ENCODE data around the gene LOC128125822.
A peak's percentile ranks its signal among the peaks of the same experiment; 100 is the strongest.

LOC128125822 gene

GRCh38 chr6:63589952-63590411, 17.7 kb downstream of the LOC128125822 start:
- Histone ChIP-seq H3K9me3 (no peaks in the 10 kb centered on the region), H3K36me3 (no peaks in the 10 kb centered on the region), H3K4me3 (no peak overlapping the region), H3K4me1 (no peaks in the 10 kb centered on the region), H3K27me3 (no peaks in the 10 kb centered on the region), H3K27ac (no peak overlapping the region)
- no peak for DNase-seq (ENCODE audit: low spot score)
- TF ChIP-seq, protein P1, sequence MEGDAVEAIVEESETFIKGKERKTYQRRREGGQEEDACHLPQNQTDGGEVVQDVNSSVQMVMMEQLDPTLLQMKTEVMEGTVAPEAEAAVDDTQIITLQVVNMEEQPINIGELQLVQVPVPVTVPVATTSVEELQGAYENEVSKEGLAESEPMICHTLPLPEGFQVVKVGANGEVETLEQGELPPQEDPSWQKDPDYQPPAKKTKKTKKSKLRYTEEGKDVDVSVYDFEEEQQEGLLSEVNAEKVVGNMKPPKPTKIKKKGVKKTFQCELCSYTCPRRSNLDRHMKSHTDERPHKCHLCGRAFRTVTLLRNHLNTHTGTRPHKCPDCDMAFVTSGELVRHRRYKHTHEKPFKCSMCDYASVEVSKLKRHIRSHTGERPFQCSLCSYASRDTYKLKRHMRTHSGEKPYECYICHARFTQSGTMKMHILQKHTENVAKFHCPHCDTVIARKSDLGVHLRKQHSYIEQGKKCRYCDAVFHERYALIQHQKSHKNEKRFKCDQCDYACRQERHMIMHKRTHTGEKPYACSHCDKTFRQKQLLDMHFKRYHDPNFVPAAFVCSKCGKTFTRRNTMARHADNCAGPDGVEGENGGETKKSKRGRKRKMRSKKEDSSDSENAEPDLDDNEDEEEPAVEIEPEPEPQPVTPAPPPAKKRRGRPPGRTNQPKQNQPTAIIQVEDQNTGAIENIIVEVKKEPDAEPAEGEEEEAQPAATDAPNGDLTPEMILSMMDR (IDR thresholded peaks at IDR 0.05) = no peak

DNA sequence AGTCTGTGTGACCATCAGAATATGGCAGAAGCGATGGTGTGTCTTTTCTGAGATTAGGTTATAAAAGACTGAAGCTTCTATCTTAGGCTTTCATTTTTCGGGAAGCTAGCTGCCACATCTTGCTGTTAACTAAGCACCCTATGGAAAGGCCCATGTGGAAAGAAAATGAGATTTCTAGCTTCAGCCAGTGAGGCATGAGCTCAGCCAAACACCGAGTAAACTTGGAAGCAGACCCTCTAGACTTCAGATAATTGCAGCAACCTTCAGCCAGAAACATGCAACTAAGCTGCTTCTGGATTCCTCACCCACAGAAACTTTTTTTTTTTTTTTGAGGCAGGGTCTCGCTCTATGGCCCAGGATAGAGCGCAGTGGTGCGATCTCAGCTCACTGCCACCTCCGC, 20.6 kb downstream of the LOC128125822 start:
- no peaks in the 10 kb centered on the region for H3K9me3 ChIP-seq
- H3K4me1 ChIP-seq = peaks cover 0 to 2% of the 10 kb centered on the region in 2 donors
- no peak overlapping the region for H3K27ac ChIP-seq
- no peaks in the 10 kb centered on the region for H3K36me3 ChIP-seq
- DNase-seq (ENCODE audit: low spot score) = no peak
- H3K4me3 ChIP-seq = no peak overlapping the region
- no peaks in the 10 kb centered on the region for H3K27me3 ChIP-seq
- TF ChIP-seq, protein P1 (IDR thresholded peaks at IDR 0.05) = no peak

GRCh38 chr6:63597141-63598048, 25.1 kb downstream of the LOC128125822 start:
- H3K4me3 ChIP-seq = peak overlapping the region in 1 of 2 donors; percentile 47
- DNase-seq (ENCODE audit: low spot score) = no peak
- peaks cover 0 to 5% of the 10 kb centered on the region in 2 donors for H3K4me1 ChIP-seq
- H3K27ac ChIP-seq = no peak overlapping the region
- no peaks in the 10 kb centered on the region for H3K27me3 ChIP-seq
- no peaks in the 10 kb centered on the region for H3K36me3 ChIP-seq
- TF ChIP-seq, protein P1 (IDR thresholded peaks at IDR 0.05) = no peak
- H3K9me3 ChIP-seq = no peaks in the 10 kb centered on the region

GRCh38 chr6:63598049-63599036, 26.1 kb downstream of the LOC128125822 start:
- no peak for DNase-seq (ENCODE audit: low spot score)

GRCh38 chr6:63599243-63599642, 27.0 kb downstream of the LOC128125822 start:
- Histone ChIP-seq H3K36me3 (no peaks in the 10 kb centered on the region), H3K27ac (no peak overlapping the region), H3K4me1 (peaks cover 0 to 5% of the 10 kb centered on the region in 2 donors), H3K9me3 (no peaks in the 10 kb centered on the region), H3K4me3 (no peak overlapping the region), H3K27me3 (no peaks in the 10 kb centered on the region)
- no peak for DNase-seq (ENCODE audit: low spot score)
- TF ChIP-seq, protein P1 (IDR thresholded peaks at IDR 0.05) = no peak

More at GRCh38 chr6:63598049-63599036, 26.1 kb downstream of the LOC128125822 start:
- Histone ChIP-seq H3K27ac (no peak overlapping the region), H3K36me3 (no peaks in the 10 kb centered on the region), H3K4me1 (peaks cover 0 to 5% of the 10 kb centered on the region in 2 donors), H3K4me3 (peak overlapping the region; percentile 39 to 47), H3K9me3 (no peaks in the 10 kb centered on the region), H3K27me3 (no peaks in the 10 kb centered on the region)
- TF ChIP-seq, protein P1 (IDR thresholded peaks at IDR 0.05) = peak; percentile 58 to 93
